GM18861 (cell line): ENCODE data around the gene ROGDI.

Source experiments
- ATAC-seq: cut with Tn5 transposase; IDR thresholded peaks from one replicate; pipeline ENCODE4 v1.9.1; 2021; ENCODE audit not compliant: unreplicated experiment

The ROGDI gene, protein sequence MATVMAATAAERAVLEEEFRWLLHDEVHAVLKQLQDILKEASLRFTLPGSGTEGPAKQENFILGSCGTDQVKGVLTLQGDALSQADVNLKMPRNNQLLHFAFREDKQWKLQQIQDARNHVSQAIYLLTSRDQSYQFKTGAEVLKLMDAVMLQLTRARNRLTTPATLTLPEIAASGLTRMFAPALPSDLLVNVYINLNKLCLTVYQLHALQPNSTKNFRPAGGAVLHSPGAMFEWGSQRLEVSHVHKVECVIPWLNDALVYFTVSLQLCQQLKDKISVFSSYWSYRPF

DNA sequence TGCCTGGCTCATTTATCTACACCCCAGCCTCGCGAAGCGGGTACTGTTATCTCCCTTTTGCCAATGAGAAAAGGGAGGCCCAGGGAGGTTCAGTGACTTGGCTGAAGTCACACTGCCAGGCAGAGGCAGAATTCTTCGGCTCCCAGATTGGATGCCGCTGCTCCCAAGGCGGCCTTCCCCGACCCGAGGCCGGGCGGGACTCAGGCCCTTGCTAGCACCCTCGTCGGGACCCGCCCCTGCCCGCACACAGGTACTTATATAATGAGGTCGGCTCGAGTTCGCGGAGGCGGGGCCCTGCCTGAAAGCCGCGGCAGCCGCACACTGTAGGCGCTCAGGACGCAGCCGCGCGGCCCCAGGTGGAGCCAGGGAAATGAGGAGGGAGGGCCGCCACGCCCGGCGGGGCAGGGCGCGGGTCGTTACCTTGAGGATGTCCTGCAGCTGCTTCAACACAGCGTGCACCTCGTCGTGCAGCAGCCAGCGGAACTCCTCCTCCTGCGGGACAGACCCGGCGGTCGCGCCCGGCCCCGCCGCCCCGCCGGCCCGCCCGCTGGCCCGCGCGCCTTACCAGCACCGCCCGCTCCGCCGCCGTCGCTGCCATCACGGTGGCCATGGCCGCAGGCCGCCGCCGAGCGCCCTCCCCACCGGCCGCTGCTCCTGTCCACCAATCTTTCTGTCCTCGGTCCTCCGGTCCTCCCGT, at the start of gene ROGDI:
TSS of gene ROGDI (minus strand) at position 672 of the 697 bp plus-strand sequence. CDS start at position 610, 62 bp downstream.
- peak; percentile 35 for ATAC-seq

DNA sequence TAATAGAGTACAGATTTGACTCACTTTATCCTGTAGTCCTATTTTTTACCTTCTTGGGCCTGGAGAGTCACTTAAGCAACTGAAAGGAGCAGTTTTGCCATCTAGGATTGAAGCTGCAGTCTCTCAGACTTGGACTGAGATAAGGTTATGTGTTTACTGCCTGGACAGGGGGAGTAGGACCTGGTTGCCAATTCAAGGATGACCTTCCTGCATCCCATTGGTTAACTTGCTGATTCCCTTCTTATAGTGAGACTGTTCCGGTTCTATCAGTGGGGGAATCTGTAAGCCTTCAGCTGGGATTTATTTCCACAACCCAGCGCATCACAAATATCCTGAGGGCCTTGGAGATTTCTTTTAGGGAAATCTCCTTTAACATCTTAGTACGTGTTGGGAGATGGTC, 47.8 kb upstream of the ROGDI start:
- ATAC-seq, result no peak

DNA sequence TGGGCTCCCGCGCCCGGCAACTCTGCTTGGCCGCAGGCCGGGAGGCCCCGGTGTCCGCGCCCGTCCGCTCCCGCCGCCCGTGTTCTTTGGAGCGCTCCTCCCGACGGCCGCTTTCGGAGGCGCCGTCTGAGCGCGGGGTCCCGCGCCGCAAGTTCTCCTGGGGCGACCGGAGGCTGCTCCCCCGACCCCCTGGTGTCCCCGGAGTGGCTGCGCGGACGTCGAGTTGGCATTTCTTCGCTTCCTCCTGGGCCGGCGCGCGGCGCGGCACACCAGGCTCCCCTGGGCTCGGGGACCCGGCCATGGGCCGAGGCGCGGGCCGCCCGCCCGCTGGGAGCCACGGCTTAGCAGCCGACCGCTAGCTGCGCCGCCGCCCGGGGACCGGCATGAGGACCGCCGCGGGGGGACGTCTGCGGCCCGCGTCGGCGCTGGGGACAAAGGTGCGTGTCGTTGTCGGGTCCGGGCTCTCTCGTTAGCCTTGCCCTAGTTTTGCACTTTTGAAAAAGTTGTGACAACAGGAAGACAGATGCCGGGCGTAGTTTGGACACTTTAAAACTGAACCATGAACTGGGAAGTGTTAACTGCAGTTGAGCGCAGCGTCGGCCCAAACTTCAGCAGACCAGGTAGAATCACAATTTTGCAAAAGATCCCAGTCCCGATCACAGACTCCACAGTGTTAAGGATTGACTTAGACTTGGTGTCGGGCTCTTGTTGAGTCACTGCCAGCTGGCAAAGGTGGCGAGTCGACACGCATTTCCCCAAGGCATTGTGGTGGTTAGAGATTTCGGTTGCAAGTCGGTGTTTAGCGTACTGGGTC, 45.5 kb upstream of the ROGDI start:
- ATAC-seq, result peak; percentile 8

DNA sequence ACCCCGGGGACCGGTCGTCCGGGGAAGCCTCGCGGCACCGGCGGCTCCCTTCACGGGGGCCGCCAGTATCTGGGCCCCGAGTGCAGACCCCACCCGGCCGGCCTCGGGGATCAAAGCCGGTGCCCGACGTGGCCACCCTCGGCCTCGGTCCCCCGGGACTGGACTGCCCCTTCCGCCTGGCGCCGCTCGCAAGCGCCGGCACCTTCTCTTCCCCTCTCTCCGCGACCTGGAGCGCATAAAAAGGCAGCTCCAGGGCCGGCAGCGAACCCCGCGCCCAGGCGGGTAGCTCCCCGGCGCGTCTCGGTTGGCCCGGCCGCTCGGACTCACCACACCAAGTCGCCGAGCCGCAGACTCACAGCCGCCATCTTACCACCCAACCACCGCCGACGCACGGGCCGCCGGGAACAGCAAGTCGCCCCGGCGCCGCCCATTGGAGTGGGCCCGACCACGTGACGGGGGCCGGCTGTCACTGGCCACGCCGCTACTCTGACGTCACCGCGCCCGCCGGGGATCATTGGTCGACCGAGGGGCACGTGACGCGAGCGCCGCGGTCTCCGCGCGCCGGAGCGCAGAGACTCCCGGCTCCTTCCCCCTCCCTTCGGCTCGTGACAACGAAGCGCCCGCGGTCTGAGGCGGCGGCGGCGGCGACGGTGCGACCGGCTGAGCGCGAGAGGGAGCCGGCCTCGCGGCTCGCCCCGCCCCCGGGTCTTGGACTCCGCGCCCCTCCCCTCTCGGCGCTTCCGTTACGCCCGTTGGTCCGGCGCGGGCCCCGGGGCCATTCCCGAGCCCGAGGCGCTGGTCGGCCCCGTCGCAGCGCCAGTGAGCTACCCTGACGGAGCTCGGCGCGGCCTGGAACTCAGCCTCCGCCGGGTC, 44.7 kb upstream of the ROGDI start, which contains the start of the genes GLYR1 and UBN1:
TSS of gene GLYR1 (minus strand) at position 388 of the 873 bp plus-strand sequence. CDS start at position 365, 23 bp downstream.
TSS of gene UBN1 (plus strand) at position 581 of the 873 bp plus-strand sequence. CDS start 5,437 bp downstream, outside the sequence.
- peak; percentile 79 for ATAC-seq

DNA sequence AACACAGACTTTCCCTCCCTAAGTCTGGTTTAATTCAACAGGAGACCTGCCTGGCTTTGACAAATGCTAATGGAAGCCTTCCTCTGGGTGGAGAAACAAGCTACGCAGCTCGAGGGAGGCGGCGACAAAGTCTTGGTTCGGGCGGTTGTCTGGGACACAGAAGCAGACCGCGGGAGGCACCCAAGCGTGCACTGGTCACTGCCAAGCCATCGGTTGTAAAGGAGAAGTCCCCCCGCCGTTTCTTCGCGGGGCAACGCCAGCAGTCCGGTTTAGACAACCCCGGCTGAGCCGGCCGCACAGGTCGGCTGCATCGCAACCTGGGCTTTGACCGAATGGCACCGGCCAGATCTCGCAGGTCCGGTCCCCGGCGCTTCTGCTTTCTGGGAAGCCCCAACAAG, 44.1 kb upstream of the ROGDI start:
- no peak for ATAC-seq

DNA sequence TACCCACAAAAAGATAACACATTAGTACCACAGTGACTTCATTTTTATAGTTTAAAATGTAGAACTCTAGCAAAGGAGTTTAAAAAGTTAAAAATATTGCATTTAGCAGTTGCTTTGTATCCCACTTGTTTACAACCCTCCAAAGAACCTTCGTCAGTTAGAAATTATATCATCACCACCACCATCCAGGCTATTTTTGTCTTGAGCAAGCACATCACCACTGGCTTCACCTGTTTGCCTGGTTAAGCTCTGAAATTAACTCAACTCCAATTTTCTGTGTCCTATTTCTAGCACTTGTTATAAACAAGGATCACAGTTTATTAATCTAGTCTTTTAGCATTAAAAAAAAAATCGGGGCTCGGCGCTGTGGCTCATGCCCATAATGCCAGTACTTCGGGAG, 38.6 kb upstream of the ROGDI start:
- ATAC-seq, result no peak

DNA sequence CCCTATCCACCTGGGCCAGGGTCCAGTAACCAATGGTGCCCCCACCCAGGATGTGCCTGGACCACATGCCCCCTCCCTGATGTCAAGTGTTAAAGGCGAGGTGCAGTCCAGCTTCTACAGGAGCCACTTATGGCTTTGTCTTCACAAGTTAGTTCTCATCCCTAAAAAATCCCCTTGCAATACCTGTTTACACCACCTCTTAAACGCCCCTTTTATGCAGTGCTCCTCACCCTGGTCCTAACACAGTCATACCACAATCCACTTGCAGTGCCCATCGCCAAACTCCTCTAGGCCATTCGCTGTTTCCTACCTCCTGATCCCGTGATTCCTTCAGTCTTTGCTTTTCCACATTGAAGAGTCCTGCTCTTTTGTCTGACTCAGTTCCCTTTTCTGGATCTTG, 37.5 kb upstream of the ROGDI start:
- no peak for ATAC-seq

DNA sequence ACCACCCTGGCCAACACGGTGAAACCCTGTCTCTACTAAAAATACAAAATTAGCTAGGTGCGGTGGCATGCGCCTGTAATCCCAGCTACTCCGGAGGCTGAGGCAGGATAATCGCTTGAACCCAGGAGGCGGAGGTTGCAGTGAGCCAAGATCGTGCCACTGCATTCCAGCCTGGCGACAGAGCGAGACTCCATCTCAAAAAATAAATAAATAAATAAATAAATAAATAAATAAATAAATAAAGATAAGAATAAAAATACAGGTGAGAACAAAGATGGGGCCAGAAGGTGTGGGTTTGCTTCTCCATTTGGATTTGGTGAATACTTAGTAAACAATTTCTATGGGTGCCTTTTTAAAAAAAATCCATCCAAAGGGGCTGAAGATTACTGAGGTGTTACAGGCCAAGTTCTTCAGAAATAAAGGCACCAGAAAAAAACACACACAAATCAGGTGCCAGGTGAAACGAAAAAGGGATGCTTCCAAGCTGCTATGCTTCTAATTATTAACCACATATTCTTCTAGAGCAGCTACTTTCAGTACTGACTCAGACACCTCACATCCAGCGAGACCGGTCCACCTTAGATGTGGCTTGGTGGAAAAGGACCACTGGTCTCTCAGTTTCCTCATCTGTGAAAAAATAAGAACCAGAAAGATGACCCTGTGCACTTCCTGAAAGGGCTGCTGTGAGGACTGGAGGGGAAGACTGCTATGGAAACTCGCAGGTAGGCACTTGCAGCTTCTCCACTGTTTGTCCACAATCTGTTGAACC, 35.5 kb upstream of the ROGDI start:
- ATAC-seq, result no peak

DNA sequence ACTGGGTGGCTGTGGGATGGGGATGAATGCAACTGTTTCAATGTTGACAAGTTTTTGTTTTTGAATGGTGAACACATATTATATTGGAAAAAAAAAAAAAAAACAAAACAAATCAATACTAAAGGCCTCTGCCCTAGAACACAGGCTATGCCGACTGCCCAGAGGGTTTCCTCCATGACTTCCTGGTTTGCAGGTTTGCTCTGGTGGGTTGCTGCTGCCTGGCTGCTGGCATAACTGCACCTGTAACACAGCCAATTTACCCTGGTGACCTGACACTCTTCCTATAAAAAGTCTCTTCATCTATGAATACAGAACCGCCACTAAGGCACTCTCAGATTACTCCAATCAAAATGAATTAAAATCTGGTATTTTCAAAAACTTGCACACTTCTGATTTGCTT, 34.3 kb upstream of the ROGDI start:
- no peak for ATAC-seq

DNA sequence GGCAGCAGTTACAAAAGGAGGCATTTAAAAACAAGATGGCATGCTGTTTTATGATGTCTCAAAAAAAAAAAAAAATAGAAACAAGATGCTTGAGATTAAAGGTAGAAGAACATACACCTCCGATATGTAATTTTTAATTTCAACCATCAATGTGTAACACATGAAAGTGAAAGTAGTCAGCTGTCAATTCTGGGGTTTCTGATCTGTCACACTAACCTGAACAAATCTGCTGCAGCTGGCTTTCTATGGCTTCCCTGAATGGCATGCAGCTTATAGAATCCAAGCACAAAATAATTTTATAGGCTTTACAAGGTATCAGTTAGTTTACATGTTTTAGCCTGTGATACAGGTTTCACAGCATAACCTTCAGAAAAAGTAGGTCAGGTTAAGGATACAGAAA, 31.2 kb upstream of the ROGDI start:
- no peak for ATAC-seq

DNA sequence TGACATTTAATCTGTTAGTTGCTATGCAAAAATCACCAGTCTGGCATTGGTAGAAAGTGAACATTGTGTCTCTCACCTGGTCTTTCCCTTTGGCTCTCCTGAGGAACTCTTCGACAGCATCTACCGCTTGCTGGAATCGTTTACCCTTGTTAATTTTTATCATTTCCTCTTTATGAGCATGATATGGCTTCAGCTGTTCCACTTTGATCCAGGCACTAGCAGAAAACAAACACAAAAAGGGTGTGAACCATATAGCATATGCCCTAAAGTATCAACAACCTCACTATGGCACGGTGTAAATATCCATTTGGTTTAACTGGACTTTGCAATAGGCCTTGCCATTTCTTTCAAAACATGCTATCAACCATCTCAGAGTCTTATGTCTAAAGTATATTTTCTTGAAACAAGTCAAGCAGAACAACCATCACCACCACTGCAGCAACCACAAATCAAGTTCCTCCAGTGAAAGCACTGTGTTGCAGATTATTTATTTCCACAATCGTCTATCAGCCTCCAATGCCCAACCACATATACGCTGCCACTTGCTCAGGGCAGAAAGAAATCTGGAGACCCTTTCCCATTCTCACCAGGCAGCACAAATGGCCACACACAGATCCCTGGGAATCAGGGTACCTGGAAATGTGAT, 30.4 kb upstream of the ROGDI start:
- ATAC-seq, result no peak

DNA sequence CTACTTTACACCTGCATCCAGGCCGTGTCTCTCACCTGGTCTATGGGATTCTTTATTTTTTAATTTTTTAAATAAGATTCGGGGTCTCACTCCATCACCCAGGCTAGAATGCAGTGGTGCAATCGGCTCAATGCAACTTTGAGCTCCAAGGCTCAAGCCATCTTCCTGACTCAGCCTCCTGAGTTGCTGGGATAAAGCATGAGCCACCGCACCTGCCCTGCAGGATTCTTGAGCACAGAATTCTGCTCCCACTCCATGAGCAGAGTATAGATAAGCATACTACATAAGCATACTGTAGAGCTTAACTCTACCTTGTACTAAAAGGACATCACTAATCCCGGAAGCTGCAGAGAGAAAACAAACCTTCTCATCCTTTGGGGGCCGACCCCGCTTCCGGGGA, 29.2 kb upstream of the ROGDI start:
- no peak for ATAC-seq

DNA sequence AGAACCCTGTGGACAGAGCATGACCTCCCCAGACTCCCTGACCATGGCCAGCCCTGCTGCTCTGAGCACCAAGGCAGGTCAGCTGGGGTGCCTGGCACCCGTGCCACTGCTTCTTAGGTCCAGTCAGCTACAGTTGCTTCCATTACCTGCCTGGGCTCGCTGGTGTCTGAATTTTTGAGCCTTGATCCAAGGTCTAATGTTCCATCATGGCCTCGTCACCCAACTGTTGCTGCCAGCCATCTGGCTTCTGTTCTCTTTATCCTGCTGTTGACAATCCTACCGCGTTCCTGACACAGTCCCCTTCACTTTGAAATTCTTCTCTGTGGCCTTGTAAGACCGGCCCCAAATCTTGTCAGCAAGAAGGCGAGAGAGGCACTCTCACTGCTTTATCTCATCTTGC, 28.0 kb upstream of the ROGDI start:
- ATAC-seq, result no peak

DNA sequence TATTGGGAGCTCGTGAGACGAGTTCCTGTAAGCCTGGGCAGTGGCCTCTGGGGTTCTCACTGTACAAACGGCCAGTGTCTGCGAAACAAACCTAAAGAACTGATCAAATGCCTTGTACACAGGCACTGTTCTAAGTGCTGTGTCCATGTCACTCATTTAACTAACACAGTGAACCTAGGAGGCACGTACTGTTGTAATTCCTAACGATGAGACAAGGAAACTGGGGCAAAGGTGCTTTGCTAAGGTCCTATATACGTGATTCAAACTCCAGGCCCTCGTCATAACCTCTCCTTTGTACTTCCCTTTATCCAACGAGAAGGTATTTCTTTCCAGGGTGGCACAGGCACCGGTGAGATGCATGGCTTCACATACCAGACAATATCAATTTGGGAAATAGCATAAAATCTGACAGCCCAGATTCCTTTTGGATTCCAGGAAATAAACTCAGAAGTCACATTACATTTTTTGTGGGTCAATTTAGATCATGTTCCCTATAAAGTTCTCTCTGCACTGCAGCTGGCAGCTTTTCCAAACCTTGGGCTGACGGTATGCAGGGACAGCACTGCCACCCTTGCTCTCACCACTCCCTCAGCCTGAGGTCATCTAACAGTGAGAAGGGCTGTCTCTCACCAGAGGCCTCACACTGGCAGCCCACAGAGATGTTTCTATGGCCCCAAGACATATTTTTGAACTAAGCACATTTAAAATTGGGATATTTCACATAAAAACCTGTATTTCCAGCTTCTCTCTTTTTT, 26.3 kb upstream of the ROGDI start:
- no peak for ATAC-seq

DNA sequence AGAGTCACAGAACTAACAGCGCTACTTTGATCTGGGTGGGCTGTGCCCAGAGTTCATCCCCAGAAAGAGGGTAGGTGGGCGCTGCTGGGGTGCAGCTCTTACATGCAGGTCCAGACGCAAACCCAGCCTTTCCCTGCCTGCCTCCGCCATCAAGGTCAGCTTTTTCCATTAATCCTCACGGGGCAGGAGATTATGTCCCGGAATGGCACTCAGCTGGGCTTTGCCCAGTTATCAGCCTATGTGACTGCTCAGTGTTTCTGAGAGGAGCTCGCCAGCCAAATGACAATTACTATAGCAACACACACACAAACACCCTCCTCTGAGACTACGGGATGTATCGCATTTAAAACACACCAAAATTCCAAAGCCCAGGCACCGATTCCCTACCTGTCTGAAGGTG, 24.5 kb upstream of the ROGDI start:
- ATAC-seq, result no peak

DNA sequence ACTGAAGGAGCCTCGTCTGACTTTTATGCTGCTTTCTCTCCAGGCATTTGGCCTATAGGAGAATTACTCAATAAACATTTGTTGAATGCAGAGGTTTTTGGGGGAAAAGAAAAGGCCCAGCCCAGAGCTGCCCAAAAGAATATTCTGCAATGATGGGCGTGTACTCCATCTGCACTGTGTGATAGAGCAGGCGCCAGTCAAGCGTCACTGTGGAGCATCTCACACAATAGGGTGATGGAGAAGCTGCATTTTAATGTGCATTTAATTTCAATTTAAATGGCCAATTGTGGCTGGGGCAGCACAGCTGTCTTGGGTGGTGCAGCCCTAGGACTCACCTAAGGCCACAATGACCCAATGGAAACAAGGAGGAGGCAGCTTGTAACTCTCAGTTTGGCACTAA, 24.1 kb upstream of the ROGDI start:
- ATAC-seq, result no peak

DNA sequence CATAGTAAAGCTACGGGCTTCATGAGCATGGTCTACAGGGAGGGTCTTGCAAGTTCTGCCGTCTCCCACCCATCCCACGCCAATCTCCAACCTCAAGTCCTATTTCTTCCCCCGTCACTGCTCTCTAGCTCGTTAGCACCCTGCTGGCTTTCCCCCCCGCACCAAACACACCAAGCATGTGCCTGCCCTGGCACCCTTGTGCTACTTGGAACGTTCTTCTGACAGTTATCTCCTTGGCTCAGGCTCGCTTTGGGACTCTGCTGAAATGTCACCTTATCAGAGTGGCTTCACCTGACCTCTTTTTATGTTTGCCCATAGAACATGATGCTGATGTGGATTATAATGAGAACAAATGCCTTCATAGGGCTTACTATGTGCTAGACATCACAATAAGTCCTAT, 22.8 kb upstream of the ROGDI start:
- no peak for ATAC-seq

DNA sequence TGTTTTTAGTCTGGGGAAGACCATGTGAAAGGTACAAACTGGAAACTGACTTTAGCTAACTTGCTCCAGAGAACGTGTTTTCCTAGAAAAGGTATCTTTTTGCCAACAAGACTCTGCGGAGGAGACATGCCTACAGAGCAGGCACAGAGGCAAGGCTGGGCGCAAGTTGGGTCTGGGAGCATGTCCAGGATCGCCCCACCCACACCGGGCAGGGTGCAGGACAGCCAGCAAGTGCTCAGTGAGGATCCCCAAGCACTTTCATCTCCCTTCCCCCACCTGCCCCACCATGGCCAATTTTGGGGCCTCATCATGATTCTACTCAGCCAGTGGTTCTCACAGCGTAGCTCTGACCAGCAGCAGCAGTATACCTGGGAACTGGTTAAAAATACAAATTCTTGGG, 18.2 kb upstream of the ROGDI start:
- ATAC-seq, result no peak
